ENCODE measurements around the gene AP4B1. TPM values are rescaled to one million over a fixed set of nuclear protein-coding genes. Genes with fewer than 3 reads are reported as not detected.
A peak's percentile ranks its signal among the peaks of the same experiment; 100 is the strongest.

AP4B1 gene
- total and polyA plus RNA-seq, 9 of the 15 experiments (the other 6 are each of a cell fraction or from before 2014, with no cell fraction given): 15.8 to 36.5 (median 24.6) TPM

- peak; percentile 93 for TF ChIP-seq CCNT2 (IDR thresholded peaks at IDR 0.05; ENCODE audit: borderline replicate concordance, extremely low read depth, insufficient read length, low read depth, low read length)
- peak; percentile 75; the same call in 1 of the 2 replicates for TF ChIP-seq TCF7 (IDR thresholded peaks at IDR 0.05; ENCODE audit: borderline replicate concordance)
- TF ChIP-seq MAFK (IDR thresholded peaks at IDR 0.05; ENCODE audit: low read length): 0 out of 2 replicates have a peak, but pooled peaks have one; percentile 23
- TF ChIP-seq ZNF318 (IDR thresholded peaks at IDR 0.05; ENCODE audit: borderline replicate concordance in 1 of 2, low read depth in 1 of 2): no peak
- no peak; the same call in 1 of the 2 replicates for TF ChIP-seq ZNF644 (tag; IDR thresholded peaks at IDR 0.05; ENCODE audit: low read depth)
- TF ChIP-seq, protein P1, sequence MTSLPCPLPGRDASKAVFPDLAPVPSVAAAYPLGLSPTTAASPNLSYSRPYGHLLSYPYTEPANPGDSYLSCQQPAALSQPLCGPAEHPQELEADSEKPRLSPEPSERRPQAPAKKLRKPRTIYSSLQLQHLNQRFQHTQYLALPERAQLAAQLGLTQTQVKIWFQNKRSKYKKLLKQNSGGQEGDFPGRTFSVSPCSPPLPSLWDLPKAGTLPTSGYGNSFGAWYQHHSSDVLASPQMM (CRISPR knock-in tag; IDR thresholded peaks at IDR 0.05): no peak
- peak; percentile 94 for TF ChIP-seq E2F4 (CRISPR knock-in tag; IDR thresholded peaks at IDR 0.05; ENCODE audit: low read depth)
- TF ChIP-seq, protein P2, sequence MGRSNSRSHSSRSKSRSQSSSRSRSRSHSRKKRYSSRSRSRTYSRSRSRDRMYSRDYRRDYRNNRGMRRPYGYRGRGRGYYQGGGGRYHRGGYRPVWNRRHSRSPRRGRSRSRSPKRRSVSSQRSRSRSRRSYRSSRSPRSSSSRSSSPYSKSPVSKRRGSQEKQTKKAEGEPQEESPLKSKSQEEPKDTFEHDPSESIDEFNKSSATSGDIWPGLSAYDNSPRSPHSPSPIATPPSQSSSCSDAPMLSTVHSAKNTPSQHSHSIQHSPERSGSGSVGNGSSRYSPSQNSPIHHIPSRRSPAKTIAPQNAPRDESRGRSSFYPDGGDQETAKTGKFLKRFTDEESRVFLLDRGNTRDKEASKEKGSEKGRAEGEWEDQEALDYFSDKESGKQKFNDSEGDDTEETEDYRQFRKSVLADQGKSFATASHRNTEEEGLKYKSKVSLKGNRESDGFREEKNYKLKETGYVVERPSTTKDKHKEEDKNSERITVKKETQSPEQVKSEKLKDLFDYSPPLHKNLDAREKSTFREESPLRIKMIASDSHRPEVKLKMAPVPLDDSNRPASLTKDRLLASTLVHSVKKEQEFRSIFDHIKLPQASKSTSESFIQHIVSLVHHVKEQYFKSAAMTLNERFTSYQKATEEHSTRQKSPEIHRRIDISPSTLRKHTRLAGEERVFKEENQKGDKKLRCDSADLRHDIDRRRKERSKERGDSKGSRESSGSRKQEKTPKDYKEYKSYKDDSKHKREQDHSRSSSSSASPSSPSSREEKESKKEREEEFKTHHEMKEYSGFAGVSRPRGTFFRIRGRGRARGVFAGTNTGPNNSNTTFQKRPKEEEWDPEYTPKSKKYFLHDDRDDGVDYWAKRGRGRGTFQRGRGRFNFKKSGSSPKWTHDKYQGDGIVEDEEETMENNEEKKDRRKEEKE (IDR thresholded peaks at IDR 0.05; ENCODE audit: borderline replicate concordance in 1 of 2, control insufficient read depth in 1 of 2, low read depth in 2 of 2, low read length in 1 of 2): peak in 1 of 2 experiments; percentile 76; a peak in 1 of 4 replicates
- TF ChIP-seq, protein P3, sequence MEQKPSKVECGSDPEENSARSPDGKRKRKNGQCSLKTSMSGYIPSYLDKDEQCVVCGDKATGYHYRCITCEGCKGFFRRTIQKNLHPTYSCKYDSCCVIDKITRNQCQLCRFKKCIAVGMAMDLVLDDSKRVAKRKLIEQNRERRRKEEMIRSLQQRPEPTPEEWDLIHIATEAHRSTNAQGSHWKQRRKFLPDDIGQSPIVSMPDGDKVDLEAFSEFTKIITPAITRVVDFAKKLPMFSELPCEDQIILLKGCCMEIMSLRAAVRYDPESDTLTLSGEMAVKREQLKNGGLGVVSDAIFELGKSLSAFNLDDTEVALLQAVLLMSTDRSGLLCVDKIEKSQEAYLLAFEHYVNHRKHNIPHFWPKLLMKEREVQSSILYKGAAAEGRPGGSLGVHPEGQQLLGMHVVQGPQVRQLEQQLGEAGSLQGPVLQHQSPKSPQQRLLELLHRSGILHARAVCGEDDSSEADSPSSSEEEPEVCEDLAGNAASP (IDR thresholded peaks at IDR 0.05): no peak
- TF ChIP-seq CREM (IDR thresholded peaks at IDR 0.05; ENCODE audit: low read depth): peak; percentile 75
Observed at GRCh38 chr1:113904674-113905434, at the start of gene AP4B1, which contains the start of gene DCLRE1B (continued).

Measured in K562 (cell line).